GM08714 (cell line): Measurements from ENCODE around the gene ST6GALNAC2.
"Not testable (repeated sequence)": the region's sequence is repeated elsewhere in the genome, so short reads cannot be mapped to it uniquely, and the experiment has no call there.

Experiments
- H3K4me3 ChIP-seq: fragments of 200-500 bp; sonication (Bioruptor generic); 2 replicates; pipeline ENCODE4 v1.5.1; 2014; ENCODE audit warnings: mild to moderate bottlenecking, low read length, inconsistent platforms
- ZNF274 ChIP-seq: IDR thresholded peaks from 2 replicates; pipeline ENCODE4 v1.6.1; 2012; ENCODE audit warnings: mild to moderate bottlenecking, low read depth, low read length

Gene ST6GALNAC2

GRCh38 chr17:76585649-76586593 is at the start of gene ST6GALNAC2:
Gene ST6GALNAC2, minus strand, starts transcription at chr17:76585860. Its CDS starts 52 bp downstream, at chr17:76585808.
- peak within 1 kb of the TSS; percentile 15; the same call in 1 of the 2 replicates for H3K4me3 ChIP-seq
- no peak for TF ChIP-seq ZNF274

- TF ChIP-seq ZNF274, result no peak
- no peak overlapping the region for H3K4me3 ChIP-seq
These were observed 49.4 kb upstream of the ST6GALNAC2 start for GRCh38 chr17:76635039-76635438.

DNA sequence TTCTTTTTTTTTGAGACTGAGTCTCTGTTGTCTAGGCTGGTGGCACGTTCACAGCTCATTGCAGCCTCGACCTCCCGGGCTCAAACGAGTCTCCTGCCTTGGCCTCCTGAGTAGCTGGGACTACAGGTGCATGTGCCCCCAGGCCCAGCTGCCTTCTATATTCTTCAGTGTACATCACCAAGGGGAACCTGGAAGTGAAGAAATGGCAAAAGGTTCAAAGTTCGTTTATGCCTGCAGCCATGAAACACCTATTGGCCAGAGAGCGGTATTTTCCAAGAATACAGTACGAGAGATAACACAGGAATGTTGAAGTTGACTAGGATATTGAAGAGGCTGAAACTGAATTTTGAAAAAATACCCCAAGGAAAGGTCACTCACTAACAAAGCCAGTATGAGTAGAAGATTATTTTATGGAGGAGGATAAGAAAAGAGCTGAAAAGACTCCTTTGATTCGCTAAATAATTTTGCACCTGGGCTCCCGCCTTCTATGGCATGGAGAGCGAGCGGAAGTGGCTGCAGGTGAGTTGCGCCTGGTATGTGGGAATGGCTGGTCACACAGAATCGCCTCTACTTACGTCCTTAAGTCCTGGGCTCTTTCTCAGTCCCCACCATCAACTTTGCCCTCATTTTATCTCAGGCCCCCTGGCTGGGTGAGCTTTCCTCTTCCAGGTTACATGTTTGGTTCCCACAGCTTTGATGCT is 48.1 kb upstream of the ST6GALNAC2 start:
- no peak for TF ChIP-seq ZNF274
- H3K4me3 ChIP-seq, result no peak overlapping the region

DNA sequence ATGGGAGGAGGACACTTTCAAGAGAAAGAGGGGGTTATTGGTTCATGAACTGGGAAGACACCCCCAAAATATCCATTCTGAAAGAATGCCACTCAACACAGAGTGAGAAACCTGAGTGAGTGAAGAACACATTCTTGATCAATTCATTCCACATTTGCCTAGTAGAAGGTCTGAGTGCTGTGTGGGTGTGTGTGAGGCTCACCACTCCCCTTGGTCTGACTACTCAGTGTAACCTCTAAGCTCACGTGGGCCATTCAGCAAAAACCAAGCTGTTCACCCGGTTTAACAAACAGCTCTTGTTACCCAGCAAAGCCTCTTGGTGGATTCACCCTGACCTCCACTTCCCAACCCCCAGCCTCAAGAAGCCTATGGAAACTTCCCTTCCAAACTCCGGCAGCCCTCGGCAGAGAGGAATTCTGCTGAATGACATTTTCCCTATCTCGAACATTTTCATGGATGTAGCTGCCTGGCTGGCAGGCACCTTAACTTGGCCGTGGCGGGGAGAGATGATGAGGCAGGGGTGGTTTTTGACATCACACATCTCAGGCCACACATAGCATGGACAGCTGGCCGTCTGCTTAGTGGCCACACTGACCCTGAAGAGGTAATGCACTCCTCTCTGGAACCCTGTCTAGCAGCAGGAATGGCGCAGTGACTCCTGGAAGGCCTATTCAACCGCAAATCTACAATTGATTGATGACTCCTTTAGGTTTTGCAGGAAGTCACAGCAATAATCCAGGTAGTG is 46.3 kb upstream of the ST6GALNAC2 start:
- H3K4me3 ChIP-seq, result no peak overlapping the region
- TF ChIP-seq ZNF274, result no peak

DNA sequence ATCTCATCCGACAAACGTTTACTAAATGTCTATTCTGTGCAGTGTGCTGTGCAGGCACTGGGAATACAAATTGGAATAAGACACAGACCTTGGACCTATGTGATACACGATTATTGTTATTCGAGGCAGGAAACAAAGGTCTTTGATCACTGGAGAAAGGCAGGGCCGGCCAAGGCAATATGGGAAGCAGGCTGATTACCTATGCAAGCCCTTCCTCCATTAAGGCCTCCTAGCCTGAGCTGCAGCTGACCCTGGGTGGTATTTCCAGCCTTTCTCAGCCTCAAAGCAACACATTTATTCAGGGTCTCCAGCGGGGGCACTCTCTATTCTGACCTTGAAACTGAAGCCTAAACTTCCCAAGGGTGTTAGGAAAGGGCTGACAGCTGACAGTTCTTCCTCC is 44.5 kb upstream of the ST6GALNAC2 start:
- no peak for TF ChIP-seq ZNF274
- H3K4me3 ChIP-seq, result no peak overlapping the region

- no peak overlapping the region for H3K4me3 ChIP-seq
- TF ChIP-seq ZNF274, result no peak
These were observed 41.9 kb upstream of the ST6GALNAC2 start for GRCh38 chr17:76627510-76627909.

DNA sequence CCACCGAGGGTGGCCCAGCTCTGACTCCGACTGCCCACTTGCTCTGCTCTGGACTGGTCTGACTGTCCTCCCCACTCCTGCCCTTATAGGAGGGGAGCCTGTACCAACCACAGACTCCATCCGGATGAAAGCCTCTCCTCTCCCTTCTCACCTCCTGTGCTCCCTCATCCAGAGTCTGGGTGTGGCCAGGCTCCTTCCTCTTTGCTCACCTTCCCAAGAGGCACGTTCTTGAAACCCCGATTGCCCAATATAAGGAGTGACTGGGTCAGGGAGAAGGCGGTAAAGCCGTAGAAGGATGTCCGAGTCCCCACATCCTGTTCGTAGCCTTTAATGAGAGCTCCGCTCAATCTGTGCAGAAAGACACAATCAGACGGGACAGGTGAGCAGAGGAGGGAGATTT is 40.8 kb upstream of the ST6GALNAC2 start:
- no peak overlapping the region for H3K4me3 ChIP-seq
- TF ChIP-seq ZNF274, result no peak

GRCh38 chr17:76625496-76625895 is 39.8 kb upstream of the ST6GALNAC2 start:
- TF ChIP-seq ZNF274, result no peak
- H3K4me3 ChIP-seq, result no peak overlapping the region

- no peak for TF ChIP-seq ZNF274
- H3K4me3 ChIP-seq, result no peak overlapping the region
These were observed 37.8 kb upstream of the ST6GALNAC2 start for GRCh38 chr17:76623271-76624146.

DNA sequence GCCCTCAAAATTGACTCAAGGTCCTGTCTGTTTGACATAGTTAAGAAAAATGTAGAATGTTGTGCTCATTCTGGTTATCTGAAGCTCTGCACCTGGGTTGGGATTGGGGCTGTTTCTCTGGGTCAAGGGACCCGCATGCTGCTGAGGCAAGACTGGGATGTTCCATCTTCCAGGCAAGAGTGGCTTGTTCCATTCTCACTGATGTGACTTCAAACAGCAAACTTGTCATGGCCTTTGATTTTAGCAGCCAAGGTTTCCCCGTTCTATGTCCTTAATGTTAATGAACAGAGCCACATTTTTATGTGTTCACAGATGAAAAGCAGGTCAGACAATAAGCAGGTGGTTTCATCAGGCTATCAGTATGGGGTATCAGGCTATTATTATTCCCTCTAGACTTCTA is 32.2 kb upstream of the ST6GALNAC2 start:
- no peak overlapping the region for H3K4me3 ChIP-seq
- no peak for TF ChIP-seq ZNF274

DNA sequence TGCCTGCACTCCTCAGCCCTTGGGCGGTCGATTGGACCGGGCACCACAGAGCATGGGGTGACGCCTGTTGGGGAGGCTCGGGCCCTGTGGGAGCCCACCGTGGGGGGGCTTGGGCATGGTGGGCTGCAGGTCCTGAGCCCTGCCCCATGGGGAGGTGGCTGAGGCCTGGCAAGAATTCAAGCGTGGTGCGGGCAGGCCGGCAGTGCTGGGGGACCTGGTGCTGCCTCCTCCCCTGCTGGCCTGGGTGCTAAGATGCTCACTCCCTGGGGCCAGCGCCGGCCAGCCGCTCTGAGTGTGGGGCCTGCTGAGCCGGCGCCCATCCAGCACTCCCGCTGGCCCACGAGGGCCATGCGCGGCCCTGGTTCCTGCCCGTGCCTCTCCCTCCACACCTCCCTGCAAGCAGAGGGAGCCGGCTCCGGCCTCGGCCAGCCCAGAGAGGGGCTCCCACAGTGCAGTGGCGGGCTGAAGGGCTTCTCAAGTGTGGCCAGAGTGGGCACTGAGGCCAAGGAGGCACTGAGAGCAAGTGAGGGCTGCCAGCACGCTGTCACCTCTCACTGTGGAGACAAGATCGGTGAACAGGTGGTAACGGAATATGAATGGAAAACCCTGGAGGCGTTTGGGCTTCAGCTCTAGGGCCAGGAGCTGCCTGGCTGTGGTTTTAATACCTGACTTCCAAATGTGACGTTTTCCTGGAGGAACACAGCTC is 29.4 kb upstream of the ST6GALNAC2 start:
- no peak for TF ChIP-seq ZNF274

GRCh38 chr17:76614064-76614759 is 28.6 kb upstream of the ST6GALNAC2 start:
- not testable (repeated sequence) for H3K4me3 ChIP-seq

More for the DNA sequence above, 29.4 kb upstream of the ST6GALNAC2 start:
- H3K4me3 ChIP-seq, result no peak overlapping the region
